ENCODE results near the gene ARMC2.
"Not testable (repeated sequence)": the region's sequence is repeated elsewhere in the genome, so short reads cannot be mapped to it uniquely, and the experiment has no call there.

Gene ARMC2

GRCh38 chr6:108928650-108929049, 80.4 kb downstream of the ARMC2 start:
- no peak overlapping the region for H3K27ac ChIP-seq
- H3K27me3 ChIP-seq (replicated peaks), result no peaks in the 10 kb centered on the region
- TF ChIP-seq, protein P1, sequence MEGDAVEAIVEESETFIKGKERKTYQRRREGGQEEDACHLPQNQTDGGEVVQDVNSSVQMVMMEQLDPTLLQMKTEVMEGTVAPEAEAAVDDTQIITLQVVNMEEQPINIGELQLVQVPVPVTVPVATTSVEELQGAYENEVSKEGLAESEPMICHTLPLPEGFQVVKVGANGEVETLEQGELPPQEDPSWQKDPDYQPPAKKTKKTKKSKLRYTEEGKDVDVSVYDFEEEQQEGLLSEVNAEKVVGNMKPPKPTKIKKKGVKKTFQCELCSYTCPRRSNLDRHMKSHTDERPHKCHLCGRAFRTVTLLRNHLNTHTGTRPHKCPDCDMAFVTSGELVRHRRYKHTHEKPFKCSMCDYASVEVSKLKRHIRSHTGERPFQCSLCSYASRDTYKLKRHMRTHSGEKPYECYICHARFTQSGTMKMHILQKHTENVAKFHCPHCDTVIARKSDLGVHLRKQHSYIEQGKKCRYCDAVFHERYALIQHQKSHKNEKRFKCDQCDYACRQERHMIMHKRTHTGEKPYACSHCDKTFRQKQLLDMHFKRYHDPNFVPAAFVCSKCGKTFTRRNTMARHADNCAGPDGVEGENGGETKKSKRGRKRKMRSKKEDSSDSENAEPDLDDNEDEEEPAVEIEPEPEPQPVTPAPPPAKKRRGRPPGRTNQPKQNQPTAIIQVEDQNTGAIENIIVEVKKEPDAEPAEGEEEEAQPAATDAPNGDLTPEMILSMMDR (IDR thresholded peaks at IDR 0.05; ENCODE audit: low read depth, low read length, missing control alignments), result no peak
- in situ Hi-C loops (cut with HindIII; ENCODE audit: low pct_ligation_motif_present, low sequenced_read_pairs), result no loop called here
- H3K36me3 ChIP-seq (replicated peaks), result no peaks in the 10 kb centered on the region
- no peak for DNase-seq
- no peak overlapping the region for H3K4me3 ChIP-seq (ENCODE audit: low read depth, low read length)

DNA sequence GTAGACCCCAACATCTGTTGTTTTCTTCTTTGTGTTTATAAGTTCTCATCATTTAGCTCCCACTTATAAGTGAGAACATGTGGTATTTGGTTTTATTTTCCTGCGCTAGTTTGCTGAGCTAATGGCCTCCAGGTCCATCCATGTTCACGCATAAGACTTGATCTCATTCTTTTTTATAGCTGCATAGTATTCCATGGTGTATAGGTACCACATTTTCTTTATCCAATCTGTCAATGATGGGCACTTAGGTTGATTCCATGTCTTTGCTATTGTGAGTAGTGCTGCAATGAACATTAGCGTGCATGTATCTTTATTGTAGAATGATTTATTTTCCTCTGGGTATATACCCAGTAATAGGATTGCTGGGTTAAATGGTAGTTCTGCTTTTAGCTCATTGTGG, 82.9 kb downstream of the ARMC2 start:
- H3K4me3 ChIP-seq (ENCODE audit: low read depth, low read length); H3K27me3 ChIP-seq (replicated peaks); DNase-seq; in situ Hi-C loops (cut with HindIII; ENCODE audit: low pct_ligation_motif_present, low sequenced_read_pairs); H3K36me3 ChIP-seq (replicated peaks); H3K27ac ChIP-seq: not testable (repeated sequence)

GRCh38 chr6:108937170-108937569, 88.9 kb downstream of the ARMC2 start:
- no peak overlapping the region for H3K27ac ChIP-seq
- no peaks in the 10 kb centered on the region for H3K36me3 ChIP-seq (replicated peaks)
- in situ Hi-C loops (cut with HindIII; ENCODE audit: low pct_ligation_motif_present, low sequenced_read_pairs), result no loop called here
- TF ChIP-seq, protein P1 (IDR thresholded peaks at IDR 0.05; ENCODE audit: low read depth, low read length, missing control alignments), result no peak
- H3K27me3 ChIP-seq (replicated peaks), result no peaks in the 10 kb centered on the region
- no peak overlapping the region for H3K4me3 ChIP-seq (ENCODE audit: low read depth, low read length)
- DNase-seq, result no peak

- TF ChIP-seq, protein P1 (IDR thresholded peaks at IDR 0.05; ENCODE audit: low read depth, low read length, missing control alignments), result no peak
- Histone ChIP-seq H3K27me3 (replicated peaks) (no peaks in the 10 kb centered on the region), H3K36me3 (replicated peaks) (no peaks in the 10 kb centered on the region), H3K4me3 (ENCODE audit: low read depth, low read length) (no peak overlapping the region), H3K27ac (no peak overlapping the region)
- DNase-seq, result no peak
- in situ Hi-C loops (cut with HindIII; ENCODE audit: low pct_ligation_motif_present, low sequenced_read_pairs), result no loop called here
These were observed 92.5 kb downstream of the ARMC2 start for GRCh38 chr6:108940741-108941140.

GRCh38 chr6:108941281-108941680, 93.1 kb downstream of the ARMC2 start:
- Histone ChIP-seq H3K27ac (no peak overlapping the region), H3K4me3 (ENCODE audit: low read depth, low read length) (no peak overlapping the region), H3K36me3 (replicated peaks) (no peaks in the 10 kb centered on the region), H3K27me3 (replicated peaks) (no peaks in the 10 kb centered on the region)
- DNase-seq, result no peak
- TF ChIP-seq, protein P1 (IDR thresholded peaks at IDR 0.05; ENCODE audit: low read depth, low read length, missing control alignments), result no peak
- in situ Hi-C loops (cut with HindIII; ENCODE audit: low pct_ligation_motif_present, low sequenced_read_pairs), result no loop called here

DNA sequence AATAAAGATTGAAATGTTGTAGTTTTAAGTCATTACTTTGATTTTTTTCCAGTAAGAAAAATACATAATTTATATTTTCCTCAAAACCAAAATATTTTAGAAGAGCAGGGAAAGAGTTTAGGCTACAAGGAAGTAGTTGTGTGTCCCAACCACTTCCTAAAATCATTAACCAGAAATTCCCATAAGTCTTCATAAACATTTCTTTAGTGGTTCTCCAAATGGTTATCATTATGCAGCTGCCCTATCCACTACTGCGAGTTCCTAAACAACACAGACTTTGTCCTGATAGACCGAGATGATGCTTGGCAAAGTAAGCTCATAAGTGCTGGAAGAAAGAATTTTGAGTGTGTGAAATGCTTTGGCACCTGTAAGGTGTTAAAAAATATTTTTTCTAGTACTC, 93.6 kb downstream of the ARMC2 start:
- Histone ChIP-seq H3K27me3 (replicated peaks) (no peaks in the 10 kb centered on the region), H3K27ac (no peak overlapping the region), H3K4me3 (ENCODE audit: low read depth, low read length) (no peak overlapping the region), H3K36me3 (replicated peaks) (no peaks in the 10 kb centered on the region)
- TF ChIP-seq, protein P1 (IDR thresholded peaks at IDR 0.05; ENCODE audit: low read depth, low read length, missing control alignments), result no peak
- in situ Hi-C loops (cut with HindIII; ENCODE audit: low pct_ligation_motif_present, low sequenced_read_pairs), result no loop called here
- no peak for DNase-seq

All from brain microvascular endothelial cell (primary cell).